GM18519 (cell line): Measurements from ENCODE around the gene U2AF2.
A peak's percentile ranks its signal among the peaks of the same experiment; 100 is the strongest.

Experiments used
- ATAC-seq: cut with Tn5 transposase; IDR thresholded peaks from one replicate; pipeline ENCODE4 v1.9.1; 2021; ENCODE audit warnings: mild to moderate bottlenecking, moderate library complexity; ENCODE audit not compliant: unreplicated experiment, low FRiP score

Gene U2AF2

GRCh38 chr19:55673465-55673864, 18.6 kb downstream of the U2AF2 start:
- ATAC-seq, result no peak

GRCh38 chr19:55673889-55674288, 19.1 kb downstream of the U2AF2 start:
- no peak for ATAC-seq

GRCh38 chr19:55674459-55674840, 19.6 kb downstream of the U2AF2 start:
- ATAC-seq, result no peak

- ATAC-seq, result peak; percentile 62
Observed at GRCh38 chr19:55674841-55675660, 20.2 kb downstream of the U2AF2 start, which contains the start of gene EPN1. EPN1 (plus strand) TSS chr19:55675226; CDS start chr19:55678628, 3,402 bp downstream.

GRCh38 chr19:55675661-55676354, 21.0 kb downstream of the U2AF2 start:
- ATAC-seq, result no peak

- ATAC-seq, result no peak
Observed at GRCh38 chr19:55676383-55676782, 21.5 kb downstream of the U2AF2 start.

GRCh38 chr19:55676889-55677505, 22.2 kb downstream of the U2AF2 start:
- ATAC-seq, result no peak

GRCh38 chr19:55677572-55678028, 22.8 kb downstream of the U2AF2 start:
- ATAC-seq, result no peak

- ATAC-seq, result peak; percentile 36
Observed at GRCh38 chr19:55678121-55678671, 23.4 kb downstream of the U2AF2 start.

- no peak for ATAC-seq
Observed at GRCh38 chr19:55679343-55680257, 24.8 kb downstream of the U2AF2 start.

GRCh38 chr19:55680339-55681130, 25.7 kb downstream of the U2AF2 start:
- no peak for ATAC-seq

- ATAC-seq, result no peak
Observed at GRCh38 chr19:55681131-55682092, 26.6 kb downstream of the U2AF2 start.

- ATAC-seq, result no peak
Observed at GRCh38 chr19:55683449-55684261, 28.8 kb downstream of the U2AF2 start.

- ATAC-seq, result no peak
Observed at GRCh38 chr19:55684946-55685681, 30.3 kb downstream of the U2AF2 start.

- no peak for ATAC-seq
Observed at GRCh38 chr19:55685776-55686175, 30.9 kb downstream of the U2AF2 start.

- no peak for ATAC-seq
Observed at GRCh38 chr19:55686311-55687050, 31.6 kb downstream of the U2AF2 start.
